Measurements from ENCODE around the gene ZNF20. TPM values are rescaled to one million over a fixed set of nuclear protein-coding genes. Genes with fewer than 3 reads are reported as not detected.
"Not testable (repeated sequence)": the region's sequence is repeated elsewhere in the genome, so short reads cannot be mapped to it uniquely, and the experiment has no call there.

The ZNF20 gene
- total and polyA plus RNA-seq, 4 experiments from 2014 or later, result 1.6 to 7.4 (median 3.1) TPM

GRCh38 chr19:12113121-12113520 is 27.0 kb downstream of the ZNF20 start:
- intact Hi-C loops (cut with micrococcal nuclease), result no loop called here
- ChIA-PET POLR2A (ENCODE audit: partially characterized antibody) (no interaction called here), CTCF (ENCODE audit: partially characterized antibody) (no interaction called here)
- Mint-ChIP-seq H3K27ac (no peak overlapping the region), H3K27me3 (no peaks in the 10 kb centered on the region), H3K9me3 (peaks cover 3 to 43% (median 17%) of the 10 kb centered on the region in 8 donors), H3K4me3 (no peak overlapping the region), H3K36me3 (no peaks in the 10 kb centered on the region), H3K4me1 (no peaks in the 10 kb centered on the region)
- no peak overlapping the region for H3K27ac ChIP-seq (ENCODE audit: low read depth, low read length)
- no peak overlapping the region for H3K4me3 ChIP-seq (ENCODE audit: low read length in 2 of 2)
- no peaks in the 10 kb centered on the region for H3K4me1 ChIP-seq (ENCODE audit: insufficient read depth, low read length)
- DNase-seq, result no peak
- H3K36me3 ChIP-seq (ENCODE audit: insufficient read depth, low read length), result no peaks in the 10 kb centered on the region
- no peaks in the 10 kb centered on the region for H3K9me3 ChIP-seq (ENCODE audit: control insufficient read depth in 1 of 2, low read length in 2 of 2)
- H3K27me3 ChIP-seq (ENCODE audit: insufficient read depth, low read length), result no peaks in the 10 kb centered on the region

- Mint-ChIP-seq H3K27ac (no peak overlapping the region), H3K4me3 (no peak overlapping the region), H3K9me3 (peaks cover 3 to 43% (median 17%) of the 10 kb centered on the region in 8 donors), H3K36me3 (no peaks in the 10 kb centered on the region), H3K27me3 (no peaks in the 10 kb centered on the region), H3K4me1 (no peaks in the 10 kb centered on the region)
- CTCF ChIA-PET (ENCODE audit: partially characterized antibody), result no interaction called here
- DNase-seq, result no peak
- intact Hi-C loops (cut with micrococcal nuclease), result no loop called here
- Histone ChIP-seq H3K27me3 (ENCODE audit: insufficient read depth, low read length) (no peaks in the 10 kb centered on the region), H3K27ac (ENCODE audit: low read depth, low read length) (no peak overlapping the region), H3K9me3 (ENCODE audit: control insufficient read depth in 1 of 2, low read length in 2 of 2) (no peaks in the 10 kb centered on the region), H3K4me3 (ENCODE audit: low read length in 2 of 2) (no peak overlapping the region), H3K4me1 (ENCODE audit: insufficient read depth, low read length) (no peaks in the 10 kb centered on the region), H3K36me3 (ENCODE audit: insufficient read depth, low read length) (no peaks in the 10 kb centered on the region)
- POLR2A ChIA-PET (ENCODE audit: partially characterized antibody), result no interaction called here
Measured at GRCh38 chr19:12112701-12113100, 27.4 kb downstream of the ZNF20 start.

GRCh38 chr19:12111943-12112637 is 28.1 kb downstream of the ZNF20 start:
- no peak overlapping the region for H3K4me3 ChIP-seq (ENCODE audit: low read length in 2 of 2)
- POLR2A ChIA-PET (ENCODE audit: partially characterized antibody), result no interaction called here
- H3K36me3 ChIP-seq (ENCODE audit: insufficient read depth, low read length), result no peaks in the 10 kb centered on the region
- DNase-seq, result no peak
- Mint-ChIP-seq H3K4me3 (no peak overlapping the region), H3K4me1 (no peaks in the 10 kb centered on the region), H3K27ac (no peak overlapping the region), H3K9me3 (peaks cover 3 to 43% (median 17%) of the 10 kb centered on the region in 8 donors), H3K27me3 (no peaks in the 10 kb centered on the region), H3K36me3 (no peaks in the 10 kb centered on the region)
- H3K27ac ChIP-seq (ENCODE audit: low read depth, low read length), result no peak overlapping the region
- no peaks in the 10 kb centered on the region for H3K4me1 ChIP-seq (ENCODE audit: insufficient read depth, low read length)
- intact Hi-C loops (cut with micrococcal nuclease), result no loop called here
- CTCF ChIA-PET (ENCODE audit: partially characterized antibody), result no interaction called here
- no peaks in the 10 kb centered on the region for H3K9me3 ChIP-seq (ENCODE audit: control insufficient read depth in 1 of 2, low read length in 2 of 2)
- no peaks in the 10 kb centered on the region for H3K27me3 ChIP-seq (ENCODE audit: insufficient read depth, low read length)

GRCh38 chr19:12111176-12111575 is 29.0 kb downstream of the ZNF20 start:
- H3K27ac ChIP-seq (ENCODE audit: low read depth, low read length), result no peak overlapping the region
- no peaks in the 10 kb centered on the region for H3K4me1 ChIP-seq (ENCODE audit: insufficient read depth, low read length)
- H3K36me3 ChIP-seq (ENCODE audit: insufficient read depth, low read length), result no peaks in the 10 kb centered on the region
- ChIA-PET POLR2A (ENCODE audit: partially characterized antibody) (no interaction called here), CTCF (ENCODE audit: partially characterized antibody) (no interaction called here)
- H3K4me3 Mint-ChIP-seq, result no peak overlapping the region
- H3K4me1 Mint-ChIP-seq, result no peaks in the 10 kb centered on the region
- H3K36me3 Mint-ChIP-seq, result no peaks in the 10 kb centered on the region
- no peak for DNase-seq
- H3K27ac Mint-ChIP-seq, result no peak overlapping the region
- no peaks in the 10 kb centered on the region for H3K27me3 Mint-ChIP-seq
- H3K9me3 Mint-ChIP-seq, result peaks cover 3 to 43% (median 14%) of the 10 kb centered on the region in 8 donors
- intact Hi-C loops (cut with micrococcal nuclease), result no loop called here
- no peaks in the 10 kb centered on the region for H3K27me3 ChIP-seq (ENCODE audit: insufficient read depth, low read length)
- H3K4me3 ChIP-seq (ENCODE audit: low read length in 2 of 2), result no peak overlapping the region
- no peaks in the 10 kb centered on the region for H3K9me3 ChIP-seq (ENCODE audit: control insufficient read depth in 1 of 2, low read length in 2 of 2)

- H3K4me1 Mint-ChIP-seq, result not testable (repeated sequence)
Measured at GRCh38 chr19:12103909-12104308, 36.2 kb downstream of the ZNF20 start.

GRCh38 chr19:12098040-12098439 is 42.1 kb downstream of the ZNF20 start:
- H3K36me3 Mint-ChIP-seq, result no peaks in the 10 kb centered on the region
- intact Hi-C loops (cut with micrococcal nuclease), result no loop called here
- ChIA-PET POLR2A (ENCODE audit: partially characterized antibody) (no interaction called here), CTCF (ENCODE audit: partially characterized antibody) (interaction anchor here (0.6 kb wide), 1 partner anchor 273 kb away, joined by 4 read pairs; no protein-coding TSS in a partner anchor)
- H3K9me3 ChIP-seq (ENCODE audit: control insufficient read depth in 1 of 2, low read length in 2 of 2), result no peaks in the 10 kb centered on the region
- peaks cover 0 to 22% (median 10%) of the 10 kb centered on the region in 8 donors for H3K9me3 Mint-ChIP-seq
- no peak overlapping the region for H3K27ac ChIP-seq (ENCODE audit: low read depth, low read length)
- no peak overlapping the region for H3K4me3 Mint-ChIP-seq
- H3K4me3 ChIP-seq (ENCODE audit: low read length in 2 of 2), result no peak overlapping the region
- H3K4me1 ChIP-seq (ENCODE audit: insufficient read depth, low read length), result peaks cover 2% of the 10 kb centered on the region
- H3K27me3 Mint-ChIP-seq, result peaks cover 4 to 10% of the 10 kb centered on the region in 2 donors
- H3K4me1 Mint-ChIP-seq, result peaks cover 0 to 3% (median 2%) of the 10 kb centered on the region in 4 donors
- DNase-seq, result no peak
- H3K27ac Mint-ChIP-seq, result no peak overlapping the region
- no peaks in the 10 kb centered on the region for H3K36me3 ChIP-seq (ENCODE audit: insufficient read depth, low read length)
- no peaks in the 10 kb centered on the region for H3K27me3 ChIP-seq (ENCODE audit: insufficient read depth, low read length)

More at GRCh38 chr19:12103909-12104308, 36.2 kb downstream of the ZNF20 start:
- H3K36me3 ChIP-seq (ENCODE audit: insufficient read depth, low read length); H3K27ac Mint-ChIP-seq; H3K4me1 ChIP-seq (ENCODE audit: insufficient read depth, low read length); DNase-seq; H3K4me3 Mint-ChIP-seq; H3K36me3 Mint-ChIP-seq; POLR2A ChIA-PET (ENCODE audit: partially characterized antibody); H3K27me3 ChIP-seq (ENCODE audit: insufficient read depth, low read length); H3K9me3 ChIP-seq (ENCODE audit: control insufficient read depth in 1 of 2, low read length in 2 of 2); H3K27ac ChIP-seq (ENCODE audit: low read depth, low read length); H3K27me3 Mint-ChIP-seq; H3K4me3 ChIP-seq (ENCODE audit: low read length in 2 of 2); intact Hi-C loops (cut with micrococcal nuclease): not testable (repeated sequence)
- peaks cover 0 to 17% (median 6%) of the 10 kb centered on the region in 8 donors for H3K9me3 Mint-ChIP-seq
- CTCF ChIA-PET (ENCODE audit: partially characterized antibody), result interaction anchor here (1.2 kb wide), 1 partner anchor 37 kb away, joined by 3 read pairs; no protein-coding TSS in a partner anchor

GRCh38 chr19:12095111-12095790 is 44.9 kb downstream of the ZNF20 start:
- peaks cover 2 to 16% (median 11%) of the 10 kb centered on the region in 4 donors for H3K4me1 Mint-ChIP-seq
- no peak for DNase-seq
- Histone ChIP-seq H3K27me3 (ENCODE audit: insufficient read depth, low read length) (no peaks in the 10 kb centered on the region), H3K36me3 (ENCODE audit: insufficient read depth, low read length) (no peaks in the 10 kb centered on the region), H3K27ac (ENCODE audit: low read depth, low read length) (no peak overlapping the region), H3K4me3 (ENCODE audit: low read length in 2 of 2) (no peak overlapping the region), H3K4me1 (ENCODE audit: insufficient read depth, low read length) (peaks cover 6% of the 10 kb centered on the region), H3K9me3 (ENCODE audit: control insufficient read depth in 1 of 2, low read length in 2 of 2) (no peaks in the 10 kb centered on the region)
- H3K27me3 Mint-ChIP-seq, result peaks cover 10 to 22% of the 10 kb centered on the region in 2 donors
- peaks cover 0 to 22% (median 7%) of the 10 kb centered on the region in 8 donors for H3K9me3 Mint-ChIP-seq
- no peaks in the 10 kb centered on the region for H3K36me3 Mint-ChIP-seq
- ChIA-PET POLR2A (ENCODE audit: partially characterized antibody) (no interaction called here), CTCF (ENCODE audit: partially characterized antibody) (no interaction called here)
- intact Hi-C loops (cut with micrococcal nuclease), result no loop called here
- H3K4me3 Mint-ChIP-seq, result no peak overlapping the region
- no peak overlapping the region for H3K27ac Mint-ChIP-seq

All from CD4-positive, alpha-beta memory T cell (primary cell).